Upper lobe of left lung (tissue), 4 donors: Measurements from ENCODE around the gene TBX15.

ENCODE experiments used
- EP300 ChIP-seq, 4 donors: sonication (generic); formaldehyde crosslinking; IDR thresholded peaks; one replicate each; pipeline ENCODE4 v1.5.1; 2017; ENCODE audit warnings: antibody characterized with exemption in 4 of 4, control low read depth in 2 of 4
- POLR2A ChIP-seq, 4 donors: fragments of 450-650 bp; IDR thresholded peaks; one replicate each; pipeline ENCODE4 v1.5.1; 2016 to 2017; ENCODE audit warnings: antibody characterized with exemption in 4 of 4, mild to moderate bottlenecking in 2 of 4

- TF ChIP-seq POLR2A (IDR thresholded peaks at IDR 0.05), result no peak
- no peak for TF ChIP-seq EP300 (IDR thresholded peaks at IDR 0.05)
These were observed 24.2 kb upstream of the TBX15 start for GRCh38 chr1:119012383-119012782.
